T-cell (primary cell): ENCODE measurements around the gene IFITM2. TPM values are rescaled to one million over a fixed set of nuclear protein-coding genes. Genes with fewer than 3 reads are reported as not detected.

Experiments
- ATAC-seq, 4 experiments: fragments of 200-7000 bp in 3 of 4; fragments of 150-1000 bp in 1 of 4; cut with Tn5 transposase; replicated peaks in 1 of 4; 1 replicate in 3 of 4; 2 replicates in 1 of 4; pipeline ENCODE4 v1.10.0; 2021; ENCODE audit warnings: moderate library complexity in 3 of 4, mild to moderate bottlenecking in 2 of 4, moderate number of reproducible peaks in 1 of 4
- CTCF ChIA-PET, 2 donors: fragments of 300-600 bp; sonication (Branson Sonifier 250); formaldehyde crosslinking; loops; one replicate each; lab custom pipeline; 2022; ENCODE audit warnings: antibody characterized with exemption in 2 of 2; lab: Charles Lee
- POLR2A ChIA-PET, 2 donors: fragments of 300-600 bp; sonication (Branson Sonifier 250); formaldehyde crosslinking; loops; one replicate each; lab custom pipeline; 2022; ENCODE audit warnings: antibody characterized with exemption in 2 of 2; lab: Charles Lee
- DNase-seq, 35 experiments: peaks; one replicate each; pipeline versions ENCODE4 v3.0.0 to v3.0.0-alpha.2; 2013 to 2023
- H3K27ac ChIP-seq: one replicate; pipeline ENCODE4 v1.5.1; 2013; ENCODE audit warnings: low read length
- H3K27me3 ChIP-seq, 2 experiments: replicated peaks in 1 of 2; 1 replicate in 1 of 2; 2 replicates in 1 of 2; pipeline versions ENCODE4 v1.6.1 to v1.7.0; 2013; ENCODE audit warnings: low read length in 1 of 2, mixed read lengths in 1 of 2; ENCODE audit not compliant: control insufficient read depth in 2 of 2, insufficient read depth in 2 of 2; ENCODE audit errors: extremely low read depth in 1 of 2
- H3K36me3 ChIP-seq, 2 donors: 1 replicate in 1 of 2; 2 replicates in 1 of 2; pipeline versions ENCODE4 v1.6.1 to v1.7.0; 2013; ENCODE audit warnings: low read length in 1 of 2; ENCODE audit not compliant: control insufficient read depth in 2 of 2, insufficient read depth in 1 of 2; ENCODE audit errors: extremely low read depth in 1 of 2
- H3K4me1 ChIP-seq, 2 experiments: 1 replicate in 1 of 2; 2 replicates in 1 of 2; pipeline versions ENCODE4 v1.6.1 to v1.7.0; 2013; ENCODE audit warnings: low read length in 2 of 2, mixed read lengths in 1 of 2; ENCODE audit not compliant: insufficient read depth in 2 of 2, control insufficient read depth in 1 of 2; ENCODE audit errors: extremely low read depth in 1 of 2
- H3K4me3 ChIP-seq, 2 donors: 1 replicate in 1 of 2; 2 replicates in 1 of 2; pipeline versions ENCODE4 v1.5.1 to v1.7.0; 2013; ENCODE audit warnings: mild to moderate bottlenecking in 2 of 2, low read length in 1 of 2, moderate library complexity in 1 of 2; ENCODE audit not compliant: control insufficient read depth in 1 of 2; ENCODE audit errors: extremely low read depth in 1 of 2
- H3K9me3 ChIP-seq: 2 replicates; pipeline ENCODE4 v1.7.0; 2013
- H3K27ac Mint-ChIP-seq, 2 donors: one replicate each; pipeline ENCODE4 v1.8.0; 2020 to 2021; ENCODE audit warnings: mild to moderate bottlenecking in 2 of 2, mixed read lengths in 2 of 2
- H3K27me3 Mint-ChIP-seq, 2 donors: one replicate each; pipeline ENCODE4 v1.8.0; 2021 to 2022; ENCODE audit warnings: mixed read lengths in 2 of 2
- H3K36me3 Mint-ChIP-seq: one replicate; pipeline ENCODE4 v1.8.0; 2021; ENCODE audit warnings: mixed read lengths
- H3K4me1 Mint-ChIP-seq, 3 donors: one replicate each; pipeline ENCODE4 v1.8.0; 2020 to 2022; ENCODE audit warnings: mixed read lengths in 3 of 3, mild to moderate bottlenecking in 1 of 3
- H3K4me3 Mint-ChIP-seq, 3 donors: one replicate each; pipeline ENCODE4 v1.8.0; 2020 to 2022; ENCODE audit warnings: mild to moderate bottlenecking in 3 of 3, mixed read lengths in 3 of 3, moderate library complexity in 3 of 3
- H3K9me3 Mint-ChIP-seq, 3 donors: one replicate each; pipeline ENCODE4 v1.8.0; 2020 to 2022; ENCODE audit warnings: mixed read lengths in 3 of 3
- WGBS: methylation state at CpG from one replicate; pipeline ENCODE4 v1.1.5; 2013; ENCODE audit warnings: missing lambda C conversion rate; ENCODE audit not compliant: insufficient coverage; 5-methylcytosine and 5-hydroxymethylcytosine counted together
- total RNA-seq, 35 experiments: library from RNA in 6 of 35; stranded (reverse) in 6 of 35; fragments of 120-200 nt in 1 of 35; gene quantifications; one replicate each; pipeline versions ENCODE4 v1.2.1 to v1.2.4 and lab custom pipeline; 2013 to 2026

Gene IFITM2
- total RNA-seq, 5 donors from 2014 or later (not counting 1 experiment from before 2014, with no cell fraction given), result 276 to 654 (median 359) TPM

DNA sequence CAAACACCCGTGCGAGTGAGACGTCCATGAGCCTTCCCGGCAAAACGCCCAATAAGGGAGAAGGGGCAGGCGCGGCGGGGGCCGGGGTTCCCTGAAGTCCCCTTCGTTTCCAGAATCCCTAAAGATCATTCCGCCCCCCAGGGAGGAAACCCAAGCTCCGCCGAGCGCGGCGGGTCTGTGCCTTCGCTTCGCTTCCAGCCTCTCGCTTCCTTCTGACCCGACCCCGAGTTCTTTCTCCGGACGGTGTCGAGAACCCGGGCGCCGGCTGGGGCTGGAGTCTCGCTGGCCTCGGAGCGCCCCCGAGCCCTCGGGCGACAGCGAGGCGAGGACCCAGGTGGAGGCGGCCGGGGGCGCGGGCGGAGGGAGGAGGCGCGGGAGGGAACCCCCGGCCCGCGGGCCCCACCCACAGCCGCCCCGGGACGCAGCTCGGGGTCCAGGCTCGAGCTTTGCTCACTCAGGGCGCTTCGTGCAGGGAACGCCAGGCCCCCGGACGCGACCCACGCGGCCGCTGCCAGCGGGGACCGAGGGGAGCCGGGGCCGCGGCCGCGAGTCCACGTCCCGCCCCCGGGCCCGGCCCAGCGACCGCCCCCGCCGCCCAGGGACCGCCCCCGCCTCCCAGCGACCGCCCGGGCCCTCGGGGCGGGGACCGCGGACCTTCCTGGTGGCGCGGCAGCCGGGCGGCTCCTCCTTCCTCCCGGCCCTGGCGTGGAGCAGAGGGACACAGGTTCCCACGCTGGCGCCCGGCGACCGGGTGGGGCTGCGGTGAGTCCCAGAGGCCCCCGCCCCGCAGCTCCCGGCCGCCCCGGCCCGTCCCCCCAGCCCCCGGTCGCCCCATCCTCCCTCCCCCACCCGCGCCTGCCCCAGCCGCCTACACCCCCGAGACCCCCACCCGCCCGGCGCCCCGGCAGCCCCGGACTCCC lies 18.9 kb upstream of the IFITM2 start, which contains the start of gene PGGHG:
PGGHG (plus strand) TSS at position 649 of the 920 bp plus-strand sequence. CDS start 691 bp downstream, outside the sequence.
- H3K27ac Mint-ChIP-seq, result peak within 1 kb of the TSS; percentile 96 to 99
- peaks cover 2% of the 10 kb centered on the region for H3K36me3 Mint-ChIP-seq
- Histone ChIP-seq H3K27me3 (peaks cover 0 to 33% of the 10 kb centered on the region in 2 experiments), H3K9me3 (no peaks in the 10 kb centered on the region), H3K27ac (peak within 1 kb of the TSS; percentile 84), H3K36me3 (peaks cover 2 to 9% of the 10 kb centered on the region in 2 donors), H3K4me1 (peaks cover 14 to 67% of the 10 kb centered on the region in 2 experiments), H3K4me3 (peak within 1 kb of the TSS; percentile 77 to 97)
- peak; percentile 24 to 64 (median 46) for ATAC-seq
- ChIA-PET POLR2A (interaction anchor here in 1 of 2 donors (0.9 kb wide), 1 partner anchor 20 kb away, joined by 3 read pairs; no protein-coding TSS in a partner anchor), CTCF (interaction anchor here in 1 of 2 donors (0.6 to 3.9 kb wide), 3 partner anchors 38 to 118 kb away, joined by 3 to 17 read pairs (median 3); partner anchors contain the start of gene PSMD13)
- no peaks in the 10 kb centered on the region for H3K9me3 Mint-ChIP-seq
- no peaks in the 10 kb centered on the region for H3K27me3 Mint-ChIP-seq
- peak within 1 kb of the TSS; percentile 92 to 99 (median 99) for H3K4me3 Mint-ChIP-seq
- under 1% methylated on average over 88 of the region's 112 CpGs for WGBS
- peaks cover 29 to 50% (median 35%) of the 10 kb centered on the region in 3 donors for H3K4me1 Mint-ChIP-seq
- peak in 13 of 35 experiments; percentile 23 to 70 (median 55) for DNase-seq

- H3K36me3 ChIP-seq, result peaks cover 8 to 14% of the 10 kb centered on the region in 2 donors
- Mint-ChIP-seq H3K27me3 (no peaks in the 10 kb centered on the region), H3K27ac (peak overlapping the region; percentile 67 to 84), H3K9me3 (no peaks in the 10 kb centered on the region), H3K4me1 (peaks cover 27 to 49% (median 33%) of the 10 kb centered on the region in 3 donors), H3K36me3 (peaks cover 2% of the 10 kb centered on the region), H3K4me3 (peak overlapping the region; percentile 68 to 86 (median 77))
- POLR2A ChIA-PET, result interaction anchor here in 1 of 2 donors (0.9 kb wide), 1 partner anchor 21 kb away, joined by 3 read pairs; no protein-coding TSS in a partner anchor
- H3K9me3 ChIP-seq, result no peaks in the 10 kb centered on the region
- CTCF ChIA-PET, result interaction anchor here in 1 of 2 donors (0.6 to 3.9 kb wide), 3 partner anchors 39 to 118 kb away, joined by 3 to 17 read pairs (median 3); partner anchors contain the start of gene PSMD13
- peak overlapping the region; percentile 35 to 57 for H3K4me3 ChIP-seq
- H3K4me1 ChIP-seq, result peaks cover 14 to 62% of the 10 kb centered on the region in 2 experiments
- 45% methylated on average over 6 of the region's 14 CpGs for WGBS
- peak; percentile 8 to 33 (median 11) for ATAC-seq
- peaks cover 0 to 26% of the 10 kb centered on the region in 2 experiments for H3K27me3 ChIP-seq
- peak overlapping the region; percentile 55 for H3K27ac ChIP-seq
- DNase-seq, result peak in 23 of 35 experiments; percentile 32 to 68 (median 54)
Measured at GRCh38 chr11:289398-289711, 18.3 kb upstream of the IFITM2 start.

GRCh38 chr11:289712-290620 lies 17.6 kb upstream of the IFITM2 start:
- peaks cover 2% of the 10 kb centered on the region for H3K36me3 Mint-ChIP-seq
- no peaks in the 10 kb centered on the region for H3K27me3 Mint-ChIP-seq
- POLR2A ChIA-PET, result interaction anchor here in 1 of 2 donors (0.5 kb wide), 1 partner anchor 18 kb away, joined by 5 read pairs; the partner anchor contains the start of gene IFITM2
- peak overlapping the region; percentile 55 for H3K27ac ChIP-seq
- 84% methylated on average over 48 of the region's 48 CpGs for WGBS
- H3K27ac Mint-ChIP-seq, result peak overlapping the region; percentile 83 to 84
- H3K27me3 ChIP-seq, result peaks cover 0 to 23% of the 10 kb centered on the region in 2 experiments
- CTCF ChIA-PET, result interaction anchor here (0.5 to 3.9 kb wide), 3 partner anchors 11 to 117 kb away, joined by 3 to 17 read pairs (median 4); no protein-coding TSS in a partner anchor
- H3K4me3 ChIP-seq, result peak overlapping the region; percentile 35 to 57
- peaks cover 14 to 62% of the 10 kb centered on the region in 2 experiments for H3K4me1 ChIP-seq
- H3K4me3 Mint-ChIP-seq, result peak overlapping the region; percentile 68 to 86 (median 77)
- peak in 3 of 4 experiments; percentile 15 to 25 (median 15) for ATAC-seq
- H3K36me3 ChIP-seq, result peaks cover 8 to 14% of the 10 kb centered on the region in 2 donors
- H3K9me3 ChIP-seq, result no peaks in the 10 kb centered on the region
- H3K9me3 Mint-ChIP-seq, result no peaks in the 10 kb centered on the region
- H3K4me1 Mint-ChIP-seq, result peaks cover 27 to 48% (median 33%) of the 10 kb centered on the region in 3 donors
- DNase-seq, result peak in 7 of 35 experiments; percentile 9 to 52 (median 48)

GRCh38 chr11:290621-291231 lies 16.9 kb upstream of the IFITM2 start:
- WGBS, result 77% methylated on average over 8 of the region's 13 CpGs
- DNase-seq, result peak in 4 of 35 experiments; percentile 2 to 22 (median 3)
- Histone ChIP-seq H3K27me3 (peaks cover 0 to 15% of the 10 kb centered on the region in 2 experiments), H3K27ac (no peak overlapping the region), H3K4me3 (no peak overlapping the region), H3K4me1 (peaks cover 14 to 58% of the 10 kb centered on the region in 2 experiments), H3K36me3 (peaks cover 8 to 14% of the 10 kb centered on the region in 2 donors), H3K9me3 (no peaks in the 10 kb centered on the region)
- peaks cover 2% of the 10 kb centered on the region for H3K36me3 Mint-ChIP-seq
- ChIA-PET CTCF (interaction anchor here (0.5 to 3.9 kb wide), 2 partner anchors 10 to 40 kb away, joined by 4 to 17 read pairs; no protein-coding TSS in a partner anchor), POLR2A (no interaction called here)
- no peaks in the 10 kb centered on the region for H3K9me3 Mint-ChIP-seq
- no peaks in the 10 kb centered on the region for H3K27me3 Mint-ChIP-seq
- peak overlapping the region; percentile 35 to 86 (median 46) for H3K4me3 Mint-ChIP-seq
- peaks cover 27 to 42% (median 32%) of the 10 kb centered on the region in 3 donors for H3K4me1 Mint-ChIP-seq
- ATAC-seq, result no peak
- H3K27ac Mint-ChIP-seq, result peak overlapping the region; percentile 79 to 83

- Histone ChIP-seq H3K9me3 (no peaks in the 10 kb centered on the region), H3K27me3 (peaks cover 0 to 11% of the 10 kb centered on the region in 2 experiments), H3K4me3 (no peak overlapping the region), H3K27ac (no peak overlapping the region), H3K36me3 (peaks cover 9 to 14% of the 10 kb centered on the region in 2 donors), H3K4me1 (peaks cover 9 to 53% of the 10 kb centered on the region in 2 experiments)
- 95% methylated on average over 33 of the region's 44 CpGs for WGBS
- Mint-ChIP-seq H3K9me3 (no peaks in the 10 kb centered on the region), H3K4me3 (peak overlapping the region; percentile 21 to 86 (median 35)), H3K27ac (peak overlapping the region; percentile 54 to 79), H3K27me3 (no peaks in the 10 kb centered on the region), H3K4me1 (peaks cover 25 to 34% (median 26%) of the 10 kb centered on the region in 3 donors), H3K36me3 (peaks cover 2% of the 10 kb centered on the region)
- ATAC-seq (no peak), DNase-seq (peak in 2 of 35 experiments; percentile 3 to 23)
- ChIA-PET POLR2A (no interaction called here), CTCF (no interaction called here)
Measured at GRCh38 chr11:291281-292210, 16.1 kb upstream of the IFITM2 start.
